PC-9 (cell line): ENCODE measurements around the gene GAB2. TPM values are rescaled to one million over a fixed set of nuclear protein-coding genes. Genes with fewer than 3 reads are reported as not detected.

Experiments
- BruUV-seq: library from RNA; stranded (reverse); fragments of 400-500 nt; replicated peaks from 2 replicates; lab custom pipeline; 2021; lab: Mats Ljungman, UMichigan
- CTCF ChIA-PET: fragments of 300-600 bp; sonication (Branson Sonifier 250); formaldehyde crosslinking; loops from one replicate; lab custom pipeline; 2022; ENCODE audit warnings: antibody characterized with exemption; lab: Charles Lee
- POLR2A ChIA-PET: fragments of 300-600 bp; sonication (Branson Sonifier 250); formaldehyde crosslinking; loops from one replicate; lab custom pipeline; 2022; ENCODE audit warnings: antibody characterized with exemption; ENCODE audit not compliant: unreplicated experiment; lab: Charles Lee
- DNase-seq, 2 experiments: peaks; one replicate each; pipeline versions ENCODE4 v3.0.0 to v3.0.0-alpha.2; 2015 to 2022; ENCODE audit warnings: mixed read lengths in 1 of 2
- H2AFZ ChIP-seq: fragments of 200-600 bp; sonication (generic); 2 replicates; pipeline ENCODE4 v1.8.1; 2017; ENCODE audit warnings: antibody characterized with exemption
- H3F3A ChIP-seq: fragments of 200-600 bp; sonication (generic); 2 replicates; pipeline ENCODE4 v1.8.1; 2017; ENCODE audit warnings: antibody characterized with exemption, mild to moderate bottlenecking, low read depth; ENCODE audit not compliant: insufficient read depth
- H3K27ac ChIP-seq: fragments of 200-600 bp; sonication (generic); 2 replicates; pipeline ENCODE4 v1.6.1; 2016; ENCODE audit warnings: mixed run types
- H3K27me3 ChIP-seq: fragments of 200-600 bp; sonication (generic); 2 replicates; pipeline ENCODE4 v1.6.1; 2016; ENCODE audit warnings: low read depth, mixed run types; ENCODE audit not compliant: insufficient read depth
- H3K36me3 ChIP-seq: fragments of 200-600 bp; sonication (generic); 2 replicates; pipeline ENCODE4 v1.6.1; 2016; ENCODE audit warnings: low read depth, mixed run types
- H3K4me1 ChIP-seq: fragments of 200-600 bp; sonication (generic); replicated peaks from 2 replicates; pipeline ENCODE4 v1.6.1; 2016; ENCODE audit warnings: mixed run types; ENCODE audit not compliant: insufficient read depth
- H3K4me2 ChIP-seq: fragments of 200-600 bp; sonication (generic); 2 replicates; pipeline ENCODE4 v1.6.1; 2017; ENCODE audit warnings: mixed run types
- H3K4me3 ChIP-seq: fragments of 200-600 bp; sonication (generic); 2 replicates; pipeline ENCODE4 v1.6.1; 2016; ENCODE audit warnings: mixed run types
- H3K79me2 ChIP-seq: fragments of 200-600 bp; sonication (generic); 2 replicates; pipeline ENCODE4 v1.6.1; 2017; ENCODE audit warnings: low read depth, mixed run types
- H3K9me2 ChIP-seq: fragments of 200-600 bp; sonication (generic); 2 replicates; pipeline ENCODE4 v1.8.1; 2017; ENCODE audit warnings: mild to moderate bottlenecking; ENCODE audit not compliant: insufficient read depth
- H3K9me3 ChIP-seq: fragments of 200-600 bp; sonication (generic); 2 replicates; pipeline ENCODE4 v1.8.1; 2016; ENCODE audit warnings: low read depth; ENCODE audit not compliant: insufficient read depth
- H4K20me1 ChIP-seq: fragments of 200-600 bp; sonication (generic); 2 replicates; pipeline ENCODE4 v1.8.1; 2017; ENCODE audit not compliant: insufficient read depth
- EZH2 ChIP-seq: fragments of 200-600 bp; sonication (generic); IDR thresholded peaks from 2 replicates; pipeline ENCODE4 v1.8.0; 2017; ENCODE audit warnings: antibody characterized with exemption, low read depth
- intact Hi-C: fragments of 100-400 bp; cut with micrococcal nuclease; formaldehyde crosslinking; loops from one replicate; pipeline ENCODE4 v1.10.0; 2022; ENCODE audit not compliant: unreplicated experiment
- total RNA-seq: library from RNA; stranded (reverse); gene quantifications from 2 replicates; pipeline ENCODE4 v1.2.3, GENCODE V29; 2021
- TF ChIP-seq, protein P1 (sequence below): fragments of 200-600 bp; sonication (generic); conservative IDR thresholded peaks from 2 replicates; pipeline ENCODE4 v1.6.1; 2017; ENCODE audit warnings: mixed run types, antibody characterized with exemption, mild to moderate bottlenecking, moderate library complexity

The GAB2 gene
- total RNA-seq, 1 experiment from 2014 or later: 17.5 TPM

DNA sequence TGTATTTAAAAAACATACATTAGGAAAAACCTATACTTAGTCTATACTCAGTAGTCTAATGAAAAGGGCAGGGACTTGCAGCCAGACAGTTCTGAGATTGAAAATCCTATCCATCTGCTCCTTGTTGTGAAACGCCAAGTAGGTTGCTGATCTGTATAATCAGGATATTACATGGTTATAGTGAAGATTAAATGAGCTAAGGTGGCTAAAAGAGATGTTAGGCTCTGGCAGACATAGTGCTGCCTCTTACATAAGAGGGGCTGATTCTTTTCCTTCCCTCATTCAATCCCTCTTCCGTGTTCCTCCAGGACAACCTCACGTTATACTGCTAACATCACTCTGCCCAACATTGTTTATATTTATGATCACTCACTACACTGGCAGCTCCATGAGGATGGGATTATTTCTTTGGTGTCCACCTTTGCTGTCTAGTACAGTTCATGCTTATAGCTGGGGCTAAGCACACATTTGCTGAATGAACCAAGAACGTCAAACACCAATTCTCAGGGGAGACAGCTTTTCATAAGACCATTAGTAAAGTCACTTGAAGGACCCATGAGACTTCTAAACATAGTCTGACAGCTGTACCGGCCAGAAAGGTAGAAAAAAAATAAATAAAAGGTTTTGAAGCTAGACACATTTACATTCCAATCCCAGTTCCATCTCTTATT lies 46.3 kb downstream of the GAB2 start:
- Histone ChIP-seq H4K20me1 (no peaks in the 10 kb centered on the region), H3K9me2 (no peaks in the 10 kb centered on the region), H3K27ac (no peak overlapping the region), H3F3A (peaks cover 2% of the 10 kb centered on the region; the same call in 1 of the 2 replicates), H3K9me3 (no peaks in the 10 kb centered on the region), H3K36me3 (no peaks in the 10 kb centered on the region), H3K79me2 (no peaks in the 10 kb centered on the region), H3K4me1 (no peaks in the 10 kb centered on the region), H3K4me3 (no peak overlapping the region), H2AFZ (no peak overlapping the region), H3K4me2 (no peak overlapping the region), H3K27me3 (no peaks in the 10 kb centered on the region)
- no TSS peak for BruUV-seq
- intact Hi-C loops: no loop called here
- peak in 1 of 2 experiments; percentile 26 for DNase-seq
- ChIA-PET POLR2A (no interaction called here), CTCF (no interaction called here)
- TF ChIP-seq EZH2: no peak
- TF ChIP-seq, protein P1, sequence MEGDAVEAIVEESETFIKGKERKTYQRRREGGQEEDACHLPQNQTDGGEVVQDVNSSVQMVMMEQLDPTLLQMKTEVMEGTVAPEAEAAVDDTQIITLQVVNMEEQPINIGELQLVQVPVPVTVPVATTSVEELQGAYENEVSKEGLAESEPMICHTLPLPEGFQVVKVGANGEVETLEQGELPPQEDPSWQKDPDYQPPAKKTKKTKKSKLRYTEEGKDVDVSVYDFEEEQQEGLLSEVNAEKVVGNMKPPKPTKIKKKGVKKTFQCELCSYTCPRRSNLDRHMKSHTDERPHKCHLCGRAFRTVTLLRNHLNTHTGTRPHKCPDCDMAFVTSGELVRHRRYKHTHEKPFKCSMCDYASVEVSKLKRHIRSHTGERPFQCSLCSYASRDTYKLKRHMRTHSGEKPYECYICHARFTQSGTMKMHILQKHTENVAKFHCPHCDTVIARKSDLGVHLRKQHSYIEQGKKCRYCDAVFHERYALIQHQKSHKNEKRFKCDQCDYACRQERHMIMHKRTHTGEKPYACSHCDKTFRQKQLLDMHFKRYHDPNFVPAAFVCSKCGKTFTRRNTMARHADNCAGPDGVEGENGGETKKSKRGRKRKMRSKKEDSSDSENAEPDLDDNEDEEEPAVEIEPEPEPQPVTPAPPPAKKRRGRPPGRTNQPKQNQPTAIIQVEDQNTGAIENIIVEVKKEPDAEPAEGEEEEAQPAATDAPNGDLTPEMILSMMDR: no peak

DNA sequence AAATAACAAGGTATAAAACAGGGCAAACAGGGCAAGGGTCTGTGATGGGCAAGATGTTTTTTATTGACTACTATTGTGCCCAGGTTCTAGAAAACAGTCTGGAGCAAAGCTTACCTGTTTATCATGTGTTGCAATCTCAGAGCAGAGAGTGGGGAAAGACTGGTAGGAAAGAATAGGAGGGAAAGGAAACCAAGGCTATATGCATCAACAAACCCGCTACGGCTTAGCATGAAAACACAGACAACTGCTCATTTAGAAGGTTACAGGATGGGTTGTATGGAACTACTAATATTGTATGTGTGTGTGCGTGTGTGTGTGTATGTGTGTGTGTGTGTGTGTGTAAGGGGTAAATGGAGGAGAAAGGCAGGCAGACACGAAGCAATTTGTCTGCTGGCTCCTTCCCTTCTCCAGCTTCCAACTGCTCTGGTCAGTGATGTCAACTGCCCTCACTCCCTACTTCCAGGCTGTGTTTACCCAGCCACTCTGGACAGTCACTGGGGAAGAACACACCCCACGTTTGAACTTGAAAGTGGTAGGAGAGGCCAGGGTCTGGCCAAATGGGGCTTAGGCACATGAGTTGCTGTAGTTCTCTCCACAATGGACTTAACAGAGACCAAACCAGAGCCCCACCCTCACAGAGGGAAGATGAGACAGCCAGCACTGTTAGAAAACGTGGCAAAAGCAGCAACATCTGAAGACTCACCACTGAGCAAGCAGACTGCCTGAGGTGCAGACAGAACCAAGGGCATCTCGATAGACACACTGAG lies 47.0 kb downstream of the GAB2 start:
- no TSS peak for BruUV-seq

DNA sequence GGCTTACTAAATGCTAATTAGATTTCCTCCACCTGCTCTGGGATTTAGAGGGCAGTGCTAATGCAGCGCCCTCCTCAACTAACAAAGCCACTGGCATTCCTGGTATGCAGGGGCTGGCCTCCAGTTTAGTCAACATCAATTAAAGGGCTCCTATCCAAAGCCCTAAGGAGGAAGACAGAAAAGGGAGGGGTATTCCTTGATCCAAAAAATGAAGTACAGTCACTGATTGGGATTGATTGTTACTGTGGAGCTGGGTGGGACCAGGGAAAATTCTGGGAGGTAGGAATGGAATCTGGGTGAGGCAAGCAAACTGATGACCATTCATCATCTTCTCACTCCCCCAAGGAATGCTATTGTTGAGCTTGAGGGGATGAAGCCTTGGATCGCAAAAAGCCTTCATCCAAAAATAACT lies 52.2 kb downstream of the GAB2 start:
- BruUV-seq: no TSS peak
- Histone ChIP-seq H3K4me3 (no peak overlapping the region; the same call in 1 of the 2 replicates), H3K27ac (peak overlapping the region; percentile 40)

More for the DNA sequence above, 47.0 kb downstream of the GAB2 start:
- H2AFZ ChIP-seq: no peak overlapping the region
- no peaks in the 10 kb centered on the region for H3K27me3 ChIP-seq
- H3K9me3 ChIP-seq: no peaks in the 10 kb centered on the region
- no peak overlapping the region for H3K4me3 ChIP-seq
- TF ChIP-seq, protein P1: no peak
- TF ChIP-seq EZH2: no peak
- DNase-seq: peak in 1 of 2 experiments; percentile 22
- H4K20me1 ChIP-seq: no peaks in the 10 kb centered on the region
- no peaks in the 10 kb centered on the region for H3K9me2 ChIP-seq
- H3K4me2 ChIP-seq: no peak overlapping the region
- POLR2A ChIA-PET: no interaction called here
- H3F3A ChIP-seq: peaks cover 10% of the 10 kb centered on the region
- no peak overlapping the region for H3K27ac ChIP-seq
- H3K79me2 ChIP-seq: no peaks in the 10 kb centered on the region
- CTCF ChIA-PET: no interaction called here
- intact Hi-C loops: no loop called here
- H3K4me1 ChIP-seq: peaks cover 7% of the 10 kb centered on the region
- H3K36me3 ChIP-seq: no peaks in the 10 kb centered on the region

More for the DNA sequence above, 52.2 kb downstream of the GAB2 start:
- TF ChIP-seq EZH2: no peak
- TF ChIP-seq, protein P1: no peak
- no peaks in the 10 kb centered on the region for H3K9me2 ChIP-seq
- no peak overlapping the region for H2AFZ ChIP-seq
- H4K20me1 ChIP-seq: no peaks in the 10 kb centered on the region
- DNase-seq: peak; percentile 84 to 95
- CTCF ChIA-PET: no interaction called here
- peaks cover 22% of the 10 kb centered on the region for H3K4me1 ChIP-seq
- H3K79me2 ChIP-seq: no peaks in the 10 kb centered on the region
- no peaks in the 10 kb centered on the region for H3K9me3 ChIP-seq
- peak overlapping the region; percentile 48 for H3K4me2 ChIP-seq
- no peaks in the 10 kb centered on the region for H3K27me3 ChIP-seq
- peaks cover 19% of the 10 kb centered on the region for H3F3A ChIP-seq
- H3K36me3 ChIP-seq: no peaks in the 10 kb centered on the region
- POLR2A ChIA-PET: interaction anchor here (0.6 to 0.7 kb wide), 3 partner anchors 23 to 905 kb away, joined by 3 to 8 read pairs (median 3); no protein-coding TSS in a partner anchor
- intact Hi-C loops: loop anchor here (1.0 to 5.0 kb wide), 3 partner anchors 52 to 179 kb away; partner anchors contain the start of gene GAB2
